Measurements from ENCODE around the gene PPP1R14B. TPM values are rescaled to one million over a fixed set of nuclear protein-coding genes. Genes with fewer than 3 reads are reported as not detected.

The PPP1R14B gene
- total RNA-seq, 1 donor from 2014 or later: 187 TPM

DNA sequence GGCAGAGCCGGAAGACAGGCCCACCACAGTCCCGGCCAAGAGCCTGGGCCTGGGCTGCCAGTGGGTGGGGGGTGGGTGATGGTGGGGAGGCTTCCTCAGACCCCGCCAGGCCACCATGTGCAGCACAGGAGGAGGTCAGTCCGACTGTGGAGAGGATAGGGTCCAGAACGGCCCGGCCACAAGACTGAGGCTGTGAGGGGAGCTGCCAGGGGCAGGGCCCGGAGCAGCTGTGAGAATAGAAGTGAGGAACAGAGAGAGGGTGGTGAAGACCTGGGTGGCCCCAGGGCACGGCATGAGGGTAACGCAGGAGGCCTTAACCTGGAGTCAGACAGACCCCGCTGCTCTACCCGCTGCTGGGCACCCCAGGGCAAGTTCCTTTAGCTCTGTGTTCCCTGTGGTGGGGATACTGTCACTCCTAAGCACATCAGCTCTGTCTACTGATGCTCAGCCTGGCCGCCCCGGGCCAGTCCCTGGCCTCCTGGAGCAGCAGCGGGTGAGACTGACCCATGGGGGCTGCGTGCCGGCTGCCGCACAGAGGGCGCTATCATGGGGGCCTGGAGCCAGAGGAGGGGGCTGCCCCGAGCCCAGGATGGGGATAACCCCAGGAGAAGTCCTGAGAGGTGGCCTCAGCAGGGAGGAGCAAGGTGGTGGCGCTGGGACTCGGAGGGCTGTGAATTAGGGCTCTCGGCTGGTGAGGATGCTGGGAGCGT lies 38.5 kb downstream of the PPP1R14B start:
- H3K4me3 Mint-ChIP-seq: no peak overlapping the region
- no peaks in the 10 kb centered on the region for H3K27me3 Mint-ChIP-seq
- peaks cover 10% of the 10 kb centered on the region for H3K4me1 Mint-ChIP-seq (ENCODE audit: unreplicated experiment)
- DNase-seq (ENCODE audit: extremely low spot score, unreplicated experiment): no peak
- H3K27ac Mint-ChIP-seq: no peak overlapping the region
- TF ChIP-seq, protein P1, sequence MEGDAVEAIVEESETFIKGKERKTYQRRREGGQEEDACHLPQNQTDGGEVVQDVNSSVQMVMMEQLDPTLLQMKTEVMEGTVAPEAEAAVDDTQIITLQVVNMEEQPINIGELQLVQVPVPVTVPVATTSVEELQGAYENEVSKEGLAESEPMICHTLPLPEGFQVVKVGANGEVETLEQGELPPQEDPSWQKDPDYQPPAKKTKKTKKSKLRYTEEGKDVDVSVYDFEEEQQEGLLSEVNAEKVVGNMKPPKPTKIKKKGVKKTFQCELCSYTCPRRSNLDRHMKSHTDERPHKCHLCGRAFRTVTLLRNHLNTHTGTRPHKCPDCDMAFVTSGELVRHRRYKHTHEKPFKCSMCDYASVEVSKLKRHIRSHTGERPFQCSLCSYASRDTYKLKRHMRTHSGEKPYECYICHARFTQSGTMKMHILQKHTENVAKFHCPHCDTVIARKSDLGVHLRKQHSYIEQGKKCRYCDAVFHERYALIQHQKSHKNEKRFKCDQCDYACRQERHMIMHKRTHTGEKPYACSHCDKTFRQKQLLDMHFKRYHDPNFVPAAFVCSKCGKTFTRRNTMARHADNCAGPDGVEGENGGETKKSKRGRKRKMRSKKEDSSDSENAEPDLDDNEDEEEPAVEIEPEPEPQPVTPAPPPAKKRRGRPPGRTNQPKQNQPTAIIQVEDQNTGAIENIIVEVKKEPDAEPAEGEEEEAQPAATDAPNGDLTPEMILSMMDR (conservative IDR thresholded peaks at IDR 0.05): no peak
- no peaks in the 10 kb centered on the region for H3K9me3 Mint-ChIP-seq
- H3K36me3 Mint-ChIP-seq: peaks cover 14% of the 10 kb centered on the region

DNA sequence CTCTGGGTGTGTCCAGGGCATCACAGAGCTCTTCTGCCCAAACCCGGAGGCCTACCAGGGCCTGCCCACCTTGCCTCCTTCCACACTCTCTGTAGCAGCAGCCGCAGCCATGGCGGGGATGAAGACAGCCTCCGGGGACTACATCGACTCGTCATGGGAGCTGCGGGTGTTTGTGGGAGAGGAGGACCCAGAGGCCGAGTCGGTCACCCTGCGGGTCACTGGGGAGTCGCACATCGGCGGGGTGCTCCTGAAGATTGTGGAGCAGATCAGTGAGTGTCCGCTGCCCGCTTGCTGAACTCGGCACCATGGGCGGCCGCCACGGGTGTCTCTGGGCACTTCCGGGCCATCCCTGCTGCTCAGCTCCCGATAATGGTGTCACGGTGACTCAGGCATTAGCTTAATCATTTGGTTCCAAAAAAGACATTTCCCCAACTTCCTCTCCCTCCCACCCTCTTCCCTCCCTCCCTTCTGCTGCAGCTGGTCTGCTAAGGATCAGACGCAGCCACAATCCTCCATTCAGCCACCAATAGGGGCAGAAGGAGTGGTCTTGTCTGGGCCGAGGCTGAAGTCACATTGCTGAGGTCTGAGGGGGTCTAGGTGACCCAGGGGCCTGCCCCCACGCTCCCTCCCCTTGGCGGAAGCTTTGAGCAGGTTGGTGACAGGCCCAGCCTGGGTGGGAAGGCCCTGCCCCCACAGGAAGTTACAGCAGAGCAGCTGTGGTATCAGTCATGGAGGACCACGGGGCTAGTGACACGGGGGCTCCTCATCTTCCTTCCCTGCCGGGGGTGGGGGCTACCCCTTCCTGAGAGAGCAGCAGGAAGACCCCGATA lies 39.3 kb downstream of the PPP1R14B start:
- Mint-ChIP-seq H3K27ac (no peak overlapping the region), H3K9me3 (no peaks in the 10 kb centered on the region), H3K4me3 (no peak overlapping the region)

DNA sequence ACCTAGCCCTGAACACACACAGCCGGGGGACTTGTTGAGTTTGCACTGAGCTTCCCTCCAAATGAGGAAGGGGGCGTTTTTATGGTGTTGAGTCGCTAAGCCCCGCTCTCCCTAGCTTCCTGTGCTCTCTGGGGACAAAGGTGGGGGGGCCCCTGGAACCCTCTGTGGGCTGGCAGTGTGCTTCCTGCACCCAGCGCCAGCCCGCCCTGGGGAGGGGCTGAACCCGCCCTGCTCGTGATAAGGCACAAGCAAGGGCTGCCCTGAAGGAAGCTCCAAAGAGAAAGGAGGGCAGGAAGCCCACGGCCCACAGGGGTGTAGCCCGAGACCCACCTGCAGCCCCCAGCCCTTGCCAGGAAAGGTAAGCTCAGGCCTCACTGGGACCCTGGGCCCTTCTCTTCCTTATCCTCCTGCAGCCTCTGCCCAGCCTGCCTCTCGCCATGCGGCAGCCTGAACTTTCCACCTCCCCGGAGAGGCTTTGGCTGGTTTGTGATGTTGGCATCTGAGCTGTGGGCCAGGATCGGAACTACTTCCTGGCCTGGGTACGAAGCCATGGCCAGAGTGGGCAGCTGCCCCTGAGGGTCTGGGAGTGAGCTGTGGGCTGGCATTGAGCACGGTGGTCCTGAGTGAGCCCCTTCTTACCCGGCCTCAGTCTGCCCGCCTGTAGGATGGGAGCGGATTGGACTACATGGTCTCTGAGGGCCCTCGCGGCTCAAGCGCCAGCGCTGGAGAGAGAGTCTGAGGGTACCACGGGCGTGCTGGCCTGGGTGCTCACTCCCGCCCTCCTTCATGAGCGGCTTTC lies 40.1 kb downstream of the PPP1R14B start, which contains the start of gene FERMT3:
Gene FERMT3 (plus strand): TSS at position 265 of the 799 bp plus-strand sequence. CDS start 644 bp downstream, outside the sequence.
- TF ChIP-seq, protein P1 (conservative IDR thresholded peaks at IDR 0.05): no peak
- no peak for DNase-seq (ENCODE audit: extremely low spot score, unreplicated experiment)
- no peaks in the 10 kb centered on the region for H3K27me3 Mint-ChIP-seq
- H3K27ac Mint-ChIP-seq: no peak within 1 kb of the TSS
- H3K36me3 Mint-ChIP-seq: peaks cover 17% of the 10 kb centered on the region
- H3K9me3 Mint-ChIP-seq: no peaks in the 10 kb centered on the region
- H3K4me1 Mint-ChIP-seq (ENCODE audit: unreplicated experiment): peaks cover 10% of the 10 kb centered on the region
- H3K4me3 Mint-ChIP-seq: no peak within 1 kb of the TSS

More for the DNA sequence above, 39.3 kb downstream of the PPP1R14B start:
- H3K27me3 Mint-ChIP-seq: no peaks in the 10 kb centered on the region
- TF ChIP-seq, protein P1 (conservative IDR thresholded peaks at IDR 0.05): no peak
- H3K36me3 Mint-ChIP-seq: peaks cover 17% of the 10 kb centered on the region
- no peak for DNase-seq (ENCODE audit: extremely low spot score, unreplicated experiment)
- peaks cover 10% of the 10 kb centered on the region for H3K4me1 Mint-ChIP-seq (ENCODE audit: unreplicated experiment)

DNA sequence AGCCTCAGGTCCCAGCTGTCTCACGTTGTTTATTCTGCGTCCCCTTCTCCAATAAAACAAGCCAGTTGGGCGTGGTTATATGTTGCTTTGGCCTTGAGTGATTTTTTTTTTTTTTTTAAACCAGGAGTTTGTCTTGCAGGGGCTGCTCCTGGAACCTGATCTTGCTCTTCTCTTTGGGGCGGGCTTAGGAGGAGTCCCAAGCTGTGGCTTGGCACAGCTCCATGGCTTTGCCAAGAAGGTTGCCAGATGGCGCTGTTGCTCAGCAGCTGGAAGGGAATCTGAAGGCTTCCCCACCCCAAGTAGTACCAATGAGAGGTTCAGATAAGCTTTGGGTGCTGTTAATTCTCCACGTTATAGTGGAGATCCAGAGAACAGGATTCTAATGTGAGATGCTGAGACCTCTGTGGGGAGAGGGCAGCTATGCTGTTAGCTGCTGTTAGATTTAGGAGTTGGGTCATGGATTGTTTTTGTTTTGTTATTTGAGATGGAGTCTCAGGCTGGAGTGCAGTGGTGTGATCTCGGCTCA lies 42.2 kb downstream of the PPP1R14B start:
- no peak for DNase-seq (ENCODE audit: extremely low spot score, unreplicated experiment)
- TF ChIP-seq, protein P1 (conservative IDR thresholded peaks at IDR 0.05): peak; percentile 71

DNA sequence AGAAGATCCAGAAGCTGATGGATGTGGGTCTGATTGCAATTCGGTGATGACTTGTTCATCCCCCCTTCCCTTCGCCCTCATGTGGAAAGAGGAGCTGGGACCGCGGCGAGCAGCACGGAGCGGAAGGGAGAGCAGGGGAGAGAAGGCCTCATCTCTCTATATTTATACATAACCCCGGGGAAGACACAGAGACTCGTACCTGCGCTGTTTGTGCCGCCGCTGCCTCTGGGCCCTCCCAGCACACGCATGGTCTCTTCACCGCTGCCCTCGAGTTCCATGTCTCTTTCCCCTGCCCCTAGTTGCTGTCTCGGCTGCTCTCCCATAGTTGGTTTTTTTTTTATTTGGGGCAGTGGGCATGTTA lies 42.7 kb downstream of the PPP1R14B start:
- H3K4me1 Mint-ChIP-seq (ENCODE audit: unreplicated experiment): peaks cover 10% of the 10 kb centered on the region
- H3K4me3 Mint-ChIP-seq: no peak overlapping the region
- DNase-seq (ENCODE audit: extremely low spot score, unreplicated experiment): no peak
- H3K36me3 Mint-ChIP-seq: peaks cover 24% of the 10 kb centered on the region
- H3K9me3 Mint-ChIP-seq: no peaks in the 10 kb centered on the region
- H3K27ac Mint-ChIP-seq: peak overlapping the region; percentile 44
- H3K27me3 Mint-ChIP-seq: no peaks in the 10 kb centered on the region
- TF ChIP-seq, protein P1 (conservative IDR thresholded peaks at IDR 0.05): no peak

More for the DNA sequence above, 42.2 kb downstream of the PPP1R14B start:
- H3K27me3 Mint-ChIP-seq: no peaks in the 10 kb centered on the region
- H3K27ac Mint-ChIP-seq: peak overlapping the region; percentile 44
- H3K36me3 Mint-ChIP-seq: peaks cover 24% of the 10 kb centered on the region
- H3K4me3 Mint-ChIP-seq: no peak overlapping the region
- H3K9me3 Mint-ChIP-seq: no peaks in the 10 kb centered on the region
- peaks cover 10% of the 10 kb centered on the region for H3K4me1 Mint-ChIP-seq (ENCODE audit: unreplicated experiment)
